Epithelial cell of esophagus (primary cell): Measurements from ENCODE around the gene RXRG.

Experiments used
- DNase-seq: peaks from one replicate; pipeline ENCODE4 v3.0.0; 2010; ENCODE audit warnings: low read depth
- H3K4me3 ChIP-seq: 2 replicates; pipeline ENCODE4 v1.5.1; 2011; ENCODE audit warnings: mild to moderate bottlenecking, low read length, control low read depth
- CTCF ChIP-seq: IDR thresholded peaks from 2 replicates; pipeline ENCODE4 v1.5.1; 2011; ENCODE audit warnings: low read depth, mild to moderate bottlenecking, low read length, control low read depth, inconsistent platforms; ENCODE audit not compliant: insufficient read depth; ENCODE audit errors: missing control alignments

The RXRG gene

GRCh38 chr1:165442653-165443052 is 2.3 kb downstream of the RXRG start:
- DNase-seq = no peak
- no peak overlapping the region for H3K4me3 ChIP-seq
- no peak for TF ChIP-seq CTCF

- TF ChIP-seq CTCF = no peak
- H3K4me3 ChIP-seq = no peak overlapping the region
These were observed 2.9 kb downstream of the RXRG start for GRCh38 chr1:165442053-165442452.

GRCh38 chr1:165441166-165441880 is 3.6 kb downstream of the RXRG start:
- no peak for DNase-seq
- TF ChIP-seq CTCF = no peak

More at GRCh38 chr1:165442053-165442452, 2.9 kb downstream of the RXRG start:
- DNase-seq = no peak

DNA sequence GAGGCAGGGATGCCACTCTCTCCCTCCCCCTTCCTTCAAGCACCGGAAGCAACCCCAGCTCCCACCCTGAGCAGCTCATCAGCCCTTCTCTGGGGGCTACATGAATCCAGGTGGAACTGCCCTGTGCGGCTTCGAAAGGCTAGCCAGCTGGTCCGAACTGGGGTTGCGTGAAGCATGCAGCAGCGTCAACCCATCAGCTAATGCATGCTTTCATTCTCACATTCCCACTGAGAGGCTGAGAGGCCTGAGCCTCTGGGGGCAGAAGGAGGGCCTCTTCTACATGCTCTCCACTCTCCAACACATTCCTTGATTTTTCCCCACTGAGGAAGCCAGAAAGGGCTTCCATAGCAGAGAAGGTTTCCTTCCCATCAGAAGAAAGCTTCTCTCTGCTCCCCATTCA is 5.6 kb downstream of the RXRG start:
- no peak for TF ChIP-seq CTCF
- H3K4me3 ChIP-seq = no peak overlapping the region
- DNase-seq = no peak

More at GRCh38 chr1:165441166-165441880, 3.6 kb downstream of the RXRG start:
- no peak overlapping the region for H3K4me3 ChIP-seq

GRCh38 chr1:165436994-165437393 is 7.9 kb downstream of the RXRG start:
- no peak overlapping the region for H3K4me3 ChIP-seq
- no peak for TF ChIP-seq CTCF
- no peak for DNase-seq

DNA sequence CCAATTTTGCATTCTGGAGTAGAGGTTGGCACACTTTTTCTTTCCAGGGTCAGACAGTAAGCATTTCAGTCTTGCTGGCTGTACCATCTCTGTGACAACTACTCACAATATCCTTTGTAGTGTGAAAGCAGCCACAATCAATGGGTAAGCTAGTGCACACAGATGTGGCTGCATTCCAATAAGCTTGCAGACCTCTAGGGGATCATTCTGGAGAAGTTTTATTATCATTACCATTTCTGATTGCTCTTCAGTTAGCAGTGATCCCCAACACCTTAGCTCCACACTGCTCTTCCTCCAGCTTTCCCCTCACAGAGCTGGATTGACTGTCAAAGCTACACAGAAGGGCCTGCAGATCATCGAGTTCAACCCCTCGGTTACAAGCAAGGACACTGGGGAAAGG is 9.1 kb downstream of the RXRG start:
- no peak for TF ChIP-seq CTCF
- DNase-seq = no peak
- H3K4me3 ChIP-seq = no peak overlapping the region

DNA sequence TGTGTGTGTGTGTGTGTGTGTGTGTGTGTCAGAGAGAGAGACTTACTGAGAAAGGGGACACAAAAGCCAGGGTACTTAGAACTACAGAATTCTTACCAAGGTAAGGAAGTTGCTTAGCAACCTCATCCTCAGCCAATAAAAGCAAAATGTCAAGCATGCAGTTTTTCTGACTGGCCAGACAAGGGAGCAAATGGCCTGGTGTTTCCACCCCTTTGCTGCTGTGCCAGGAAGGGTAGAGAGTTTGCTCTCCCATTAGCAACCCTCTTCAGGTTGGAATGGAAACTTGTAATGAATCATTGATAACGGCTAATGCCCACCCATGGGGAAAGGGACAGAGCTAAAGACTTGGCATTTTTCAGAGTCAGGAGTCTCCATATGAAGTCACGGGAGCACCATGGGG is 10.6 kb downstream of the RXRG start:
- no peak overlapping the region for H3K4me3 ChIP-seq
- no peak for DNase-seq
- TF ChIP-seq CTCF = no peak
